B cell (primary cell): ENCODE measurements around the gene RPS3A.

ENCODE experiments used
- EZH2 ChIP-seq: IDR thresholded peaks from 2 replicates; pipeline ENCODE4 v1.6.1; 2012; ENCODE audit warnings: borderline replicate concordance, low read depth, mild to moderate bottlenecking, moderate library complexity, low read length; ENCODE audit not compliant: insufficient read depth, poor library complexity, severe bottlenecking
- TF ChIP-seq, protein P1 (sequence below): fragments of 200-600 bp; IDR thresholded peaks from one replicate; pipeline ENCODE4 v1.8.0; 2022; ENCODE audit warnings: antibody characterized with exemption, mild to moderate bottlenecking

DNA sequence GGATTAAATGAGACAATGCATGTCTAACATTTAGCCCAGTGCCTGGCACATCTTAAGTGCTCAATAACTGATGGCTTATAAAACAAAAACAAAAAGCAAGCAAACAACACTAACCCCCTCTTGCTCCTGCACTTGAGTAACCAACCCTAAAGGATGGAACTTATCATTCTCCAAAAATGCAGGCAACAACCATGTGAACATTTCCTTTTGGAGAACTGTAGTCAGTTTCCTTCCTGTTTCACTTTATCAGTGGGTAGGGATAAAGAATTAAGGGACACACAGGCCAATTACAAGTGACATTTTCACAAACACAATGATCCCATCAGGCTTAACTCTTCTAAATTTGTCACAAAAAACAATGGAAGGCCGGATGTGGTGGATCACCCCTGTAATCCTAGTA lies 30.4 kb downstream of the RPS3A start:
- TF ChIP-seq, protein P1, sequence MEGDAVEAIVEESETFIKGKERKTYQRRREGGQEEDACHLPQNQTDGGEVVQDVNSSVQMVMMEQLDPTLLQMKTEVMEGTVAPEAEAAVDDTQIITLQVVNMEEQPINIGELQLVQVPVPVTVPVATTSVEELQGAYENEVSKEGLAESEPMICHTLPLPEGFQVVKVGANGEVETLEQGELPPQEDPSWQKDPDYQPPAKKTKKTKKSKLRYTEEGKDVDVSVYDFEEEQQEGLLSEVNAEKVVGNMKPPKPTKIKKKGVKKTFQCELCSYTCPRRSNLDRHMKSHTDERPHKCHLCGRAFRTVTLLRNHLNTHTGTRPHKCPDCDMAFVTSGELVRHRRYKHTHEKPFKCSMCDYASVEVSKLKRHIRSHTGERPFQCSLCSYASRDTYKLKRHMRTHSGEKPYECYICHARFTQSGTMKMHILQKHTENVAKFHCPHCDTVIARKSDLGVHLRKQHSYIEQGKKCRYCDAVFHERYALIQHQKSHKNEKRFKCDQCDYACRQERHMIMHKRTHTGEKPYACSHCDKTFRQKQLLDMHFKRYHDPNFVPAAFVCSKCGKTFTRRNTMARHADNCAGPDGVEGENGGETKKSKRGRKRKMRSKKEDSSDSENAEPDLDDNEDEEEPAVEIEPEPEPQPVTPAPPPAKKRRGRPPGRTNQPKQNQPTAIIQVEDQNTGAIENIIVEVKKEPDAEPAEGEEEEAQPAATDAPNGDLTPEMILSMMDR, result no peak
- TF ChIP-seq EZH2, result no peak
